Muscle of leg (tissue), 11 donors: ENCODE data around the gene ADARB2. TPM values are rescaled to one million over a fixed set of nuclear protein-coding genes. Genes with fewer than 3 reads are reported as not detected.
"Not testable (repeated sequence)": the region's sequence is repeated elsewhere in the genome, so short reads cannot be mapped to it uniquely, and the experiment has no call there.

Source experiments
- DNase-seq: peaks from one replicate; pipeline ENCODE4 v3.0.0; 2013
- H3K27ac ChIP-seq: one replicate; pipeline ENCODE4 v1.5.1; 2013; ENCODE audit warnings: mild to moderate bottlenecking, low read length, control low read depth
- H3K27me3 ChIP-seq: one replicate; pipeline ENCODE4 v1.6.1; 2013; ENCODE audit warnings: low read length; ENCODE audit not compliant: control insufficient read depth, insufficient read depth
- H3K36me3 ChIP-seq: one replicate; pipeline ENCODE4 v1.6.1; 2013; ENCODE audit warnings: low read length; ENCODE audit not compliant: control insufficient read depth, insufficient read depth
- H3K4me1 ChIP-seq: one replicate; pipeline ENCODE4 v1.6.1; 2013; ENCODE audit warnings: low read length; ENCODE audit not compliant: control insufficient read depth, insufficient read depth
- H3K4me3 ChIP-seq: one replicate; pipeline ENCODE4 v1.5.1; 2013; ENCODE audit warnings: low read length, control low read depth
- H3K9me3 ChIP-seq: replicated peaks from 2 replicates; pipeline ENCODE4 v1.6.1; 2013; ENCODE audit warnings: low read depth, low read length; ENCODE audit not compliant: control insufficient read depth
- WGBS: methylation state at CpG from one replicate; pipeline ENCODE4 v1.1.5; 2013; ENCODE audit warnings: missing lambda C conversion rate; ENCODE audit not compliant: insufficient coverage; 5-methylcytosine and 5-hydroxymethylcytosine counted together
- polyA plus RNA-seq, 8 donors: library from polyadenylated mRNA; unstranded; fragments of 120-200 nt; gene quantifications; one replicate each; pipeline versions ENCODE4 v1.2.1 to v1.2.3, GENCODE V29; 2013; ENCODE audit warnings: inconsistent platforms in 1 of 8, low replicate concordance in 1 of 8; ENCODE audit not compliant: insufficient read length in 8 of 8, insufficient read depth in 1 of 8
- total RNA-seq: library from RNA; stranded (reverse); fragments of 120-200 nt; gene quantifications from one replicate; pipeline ENCODE4 v1.2.4, GENCODE V29; 2013

Gene ADARB2
- total and polyA plus RNA-seq, 9 donors: 0.13 to 0.38 (median 0.23) TPM

GRCh38 chr10:1545524-1545923 lies 191.8 kb downstream of the ADARB2 start:
- H3K27me3 ChIP-seq: no peaks in the 10 kb centered on the region
- H3K36me3 ChIP-seq: no peaks in the 10 kb centered on the region
- H3K4me1 ChIP-seq: peaks cover 11% of the 10 kb centered on the region
- H3K27ac ChIP-seq: no peak overlapping the region
- DNase-seq: no peak
- no peaks in the 10 kb centered on the region for H3K9me3 ChIP-seq
- H3K4me3 ChIP-seq: no peak overlapping the region
- 83% methylated on average over 5 of the region's 7 CpGs for WGBS

GRCh38 chr10:1544929-1545328 lies 192.4 kb downstream of the ADARB2 start:
- DNase-seq: peak; percentile 29

GRCh38 chr10:1544209-1544673 lies 193.1 kb downstream of the ADARB2 start:
- Histone ChIP-seq H3K9me3 (no peaks in the 10 kb centered on the region), H3K4me1 (peaks cover 11% of the 10 kb centered on the region), H3K4me3 (no peak overlapping the region), H3K27me3 (no peaks in the 10 kb centered on the region), H3K36me3 (no peaks in the 10 kb centered on the region), H3K27ac (no peak overlapping the region)
- no peak for DNase-seq
- 91% methylated on average over 11 of the region's 13 CpGs for WGBS

More at GRCh38 chr10:1544929-1545328, 192.4 kb downstream of the ADARB2 start:
- H3K27me3 ChIP-seq: no peaks in the 10 kb centered on the region
- no peaks in the 10 kb centered on the region for H3K9me3 ChIP-seq
- H3K36me3 ChIP-seq: no peaks in the 10 kb centered on the region
- no peak overlapping the region for H3K4me3 ChIP-seq
- H3K27ac ChIP-seq: no peak overlapping the region
- 63% methylated on average over 1 of the region's 2 CpGs for WGBS
- H3K4me1 ChIP-seq: peaks cover 11% of the 10 kb centered on the region

- Histone ChIP-seq H3K27ac (no peak overlapping the region), H3K27me3 (no peaks in the 10 kb centered on the region), H3K4me3 (no peak overlapping the region), H3K4me1 (peaks cover 11% of the 10 kb centered on the region), H3K36me3 (no peaks in the 10 kb centered on the region), H3K9me3 (no peaks in the 10 kb centered on the region)
- DNase-seq: no peak
- 73% methylated on average over 4 of the region's 11 CpGs for WGBS
Measured at GRCh38 chr10:1543596-1543995, 193.7 kb downstream of the ADARB2 start.

GRCh38 chr10:1542941-1543340 lies 194.4 kb downstream of the ADARB2 start:
- WGBS: 91% methylated on average over 21 of the region's 21 CpGs

GRCh38 chr10:1540144-1540543 lies 197.2 kb downstream of the ADARB2 start:
- no peak for DNase-seq
- Histone ChIP-seq H3K9me3 (no peaks in the 10 kb centered on the region), H3K36me3 (no peaks in the 10 kb centered on the region), H3K4me3 (no peak overlapping the region), H3K27ac (no peak overlapping the region), H3K4me1 (peaks cover 4% of the 10 kb centered on the region), H3K27me3 (no peaks in the 10 kb centered on the region)
- WGBS: 80% methylated on average over 13 of the region's 14 CpGs

More at GRCh38 chr10:1542941-1543340, 194.4 kb downstream of the ADARB2 start:
- Histone ChIP-seq H3K27me3 (no peaks in the 10 kb centered on the region), H3K9me3 (no peaks in the 10 kb centered on the region), H3K36me3 (no peaks in the 10 kb centered on the region), H3K27ac (no peak overlapping the region), H3K4me3 (no peak overlapping the region), H3K4me1 (peaks cover 11% of the 10 kb centered on the region)
- DNase-seq: no peak

- DNase-seq: no peak
- no peaks in the 10 kb centered on the region for H3K9me3 ChIP-seq
- H3K27me3 ChIP-seq: no peaks in the 10 kb centered on the region
- 49% methylated on average over 5 of the region's 5 CpGs for WGBS
- no peaks in the 10 kb centered on the region for H3K36me3 ChIP-seq
- peaks cover 1% of the 10 kb centered on the region for H3K4me1 ChIP-seq
- no peak overlapping the region for H3K27ac ChIP-seq
- no peak overlapping the region for H3K4me3 ChIP-seq
Measured at GRCh38 chr10:1539216-1539615, 198.1 kb downstream of the ADARB2 start.

- DNase-seq: no peak
- Histone ChIP-seq H3K27ac (no peak overlapping the region), H3K9me3 (no peaks in the 10 kb centered on the region), H3K4me1 (no peaks in the 10 kb centered on the region), H3K36me3 (no peaks in the 10 kb centered on the region), H3K27me3 (no peaks in the 10 kb centered on the region), H3K4me3 (no peak overlapping the region)
- 78% methylated on average over 17 of the region's 20 CpGs for WGBS
Measured at GRCh38 chr10:1538531-1539061, 198.7 kb downstream of the ADARB2 start.

- H3K4me3 ChIP-seq: no peak overlapping the region
- H3K27ac ChIP-seq: no peak overlapping the region
- no peaks in the 10 kb centered on the region for H3K27me3 ChIP-seq
- H3K36me3 ChIP-seq: no peaks in the 10 kb centered on the region
- DNase-seq: no peak
- 89% methylated on average over 2 of the region's 8 CpGs for WGBS
- no peaks in the 10 kb centered on the region for H3K9me3 ChIP-seq
- no peaks in the 10 kb centered on the region for H3K4me1 ChIP-seq
Measured at GRCh38 chr10:1538121-1538520, 199.2 kb downstream of the ADARB2 start.

- H3K36me3 ChIP-seq, H3K9me3 ChIP-seq, H3K4me3 ChIP-seq, H3K27me3 ChIP-seq, H3K27ac ChIP-seq, H3K4me1 ChIP-seq, DNase-seq: not testable (repeated sequence)
- no CpG with 5 or more reads among the region's 2 CpGs for WGBS
Measured at GRCh38 chr10:1537449-1537848, 199.9 kb downstream of the ADARB2 start.

- Histone ChIP-seq H3K27ac (no peak overlapping the region), H3K36me3 (no peaks in the 10 kb centered on the region), H3K9me3 (no peaks in the 10 kb centered on the region), H3K4me1 (no peaks in the 10 kb centered on the region), H3K27me3 (no peaks in the 10 kb centered on the region), H3K4me3 (no peak overlapping the region)
- DNase-seq: no peak
- WGBS: 80% methylated on average over 5 of the region's 7 CpGs
Measured at GRCh38 chr10:1536341-1536740, 201.0 kb downstream of the ADARB2 start.
